Activated naive CD8-positive, alpha-beta T cell treated with anti-CD3 and anti-CD28 coated beads, Interleukin-2, amount 10 ng/mL, durations not matched to agents 7 days and 5 days (primary cell): ENCODE data around the gene MYL4. TPM values are rescaled to one million over a fixed set of nuclear protein-coding genes. Genes with fewer than 3 reads are reported as not detected.
A peak's percentile ranks its signal among the peaks of the same experiment; 100 is the strongest.

ENCODE experiments used
- ATAC-seq: fragments of 150-1000 bp; cut with Tn5 transposase; one replicate; pipeline ENCODE4 v1.10.0; 2021; ENCODE audit warnings: low read depth, moderate library complexity
- POLR2A ChIA-PET: fragments of 350-600 bp; sonication (Branson Sonifier 250); formaldehyde crosslinking; loops from one replicate; lab custom pipeline; 2021; ENCODE audit warnings: antibody characterized with exemption; lab: Charles Lee
- DNase-seq: peaks from one replicate; pipeline ENCODE4 v3.0.0; 2021
- H3K27ac Mint-ChIP-seq: one replicate; pipeline ENCODE4 v1.8.0; 2022; ENCODE audit warnings: mild to moderate bottlenecking, mixed read lengths
- H3K27me3 Mint-ChIP-seq: one replicate; pipeline ENCODE4 v1.8.0; 2022; ENCODE audit warnings: mild to moderate bottlenecking, moderate library complexity, mixed read lengths
- H3K36me3 Mint-ChIP-seq: one replicate; pipeline ENCODE4 v1.8.0; 2021; ENCODE audit warnings: mild to moderate bottlenecking, mixed read lengths
- H3K4me1 Mint-ChIP-seq: one replicate; pipeline ENCODE4 v1.8.0; 2021; ENCODE audit warnings: mixed read lengths
- H3K4me3 Mint-ChIP-seq: one replicate; pipeline ENCODE4 v1.8.0; 2022; ENCODE audit warnings: mild to moderate bottlenecking, moderate library complexity, mixed read lengths
- H3K9me3 Mint-ChIP-seq: one replicate; pipeline ENCODE4 v1.8.0; 2021; ENCODE audit warnings: mixed read lengths
- total RNA-seq, 2 experiments: library from RNA; stranded (reverse); gene quantifications; one replicate each; pipeline ENCODE4 v1.2.3, GENCODE V29; 2021

Gene MYL4
- total RNA-seq, 2 experiments from 2014 or later = not detected

DNA sequence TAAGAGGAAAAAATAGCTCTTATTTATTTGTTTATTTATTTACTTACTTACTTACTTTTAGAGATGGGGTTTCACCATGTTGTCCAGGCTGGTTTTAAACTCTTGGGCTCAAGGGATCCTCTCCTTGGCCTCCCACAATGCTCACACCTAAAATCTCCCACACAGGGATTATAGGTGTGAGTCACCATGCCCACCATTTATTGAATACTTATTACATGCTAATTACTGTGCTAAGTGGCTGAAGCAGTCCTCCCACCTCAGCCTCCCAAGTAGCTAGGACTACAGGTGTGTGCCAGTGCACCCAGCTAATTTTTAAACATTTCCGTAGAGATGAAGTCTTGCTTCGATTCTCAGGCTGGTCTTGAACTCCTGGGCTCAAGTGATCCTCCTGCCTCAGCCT lies 33.5 kb downstream of the MYL4 start:
- Mint-ChIP-seq H3K36me3 (no peaks in the 10 kb centered on the region), H3K4me3 (no peak overlapping the region), H3K27ac (no peak overlapping the region), H3K4me1 (peaks cover 10% of the 10 kb centered on the region), H3K27me3 (peaks cover 32% of the 10 kb centered on the region), H3K9me3 (no peaks in the 10 kb centered on the region)
- ATAC-seq (no peak), DNase-seq (no peak)
- POLR2A ChIA-PET = no interaction called here

DNA sequence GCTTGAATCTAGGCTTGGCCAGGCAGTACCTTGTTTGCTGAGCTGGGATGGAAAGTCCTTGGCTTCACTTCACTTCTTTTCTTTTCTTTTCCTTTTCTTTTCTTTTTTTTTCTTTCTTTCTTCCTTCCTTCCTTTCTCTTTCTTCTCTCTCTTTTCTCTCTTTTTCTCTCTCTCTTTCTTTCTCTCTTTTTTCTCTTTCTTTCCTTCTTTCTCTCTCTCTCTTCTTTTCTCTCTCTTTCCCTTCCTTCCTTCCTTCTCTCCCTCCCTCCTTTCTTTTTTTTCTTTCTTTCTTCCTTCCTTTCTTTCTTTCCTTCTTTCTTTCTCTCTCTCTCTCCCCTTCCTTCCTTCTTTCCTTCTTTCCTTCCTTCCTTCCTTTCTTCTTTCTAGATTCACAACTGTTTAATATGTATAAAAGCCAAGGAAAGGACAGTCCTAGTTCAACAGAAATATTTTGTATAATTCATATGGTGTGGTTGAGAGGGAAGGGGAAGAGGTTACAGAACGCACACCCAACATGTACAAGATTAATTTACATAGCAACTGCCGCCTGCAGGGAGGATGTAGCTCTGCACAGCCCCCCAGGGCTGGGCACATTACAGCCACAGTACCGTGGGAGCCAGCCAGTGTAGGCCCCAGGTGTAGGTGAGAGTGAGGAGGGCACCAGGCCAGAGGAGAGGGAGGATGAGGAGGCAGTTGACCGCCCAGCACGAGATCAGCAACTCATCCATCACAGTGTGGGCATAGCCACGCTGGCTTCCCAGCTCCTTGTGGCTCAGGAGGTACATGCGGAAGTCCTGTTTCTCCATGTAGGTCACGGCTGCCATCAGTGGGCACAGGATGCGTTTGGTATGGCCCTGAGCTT lies 34.8 kb downstream of the MYL4 start:
- H3K9me3 Mint-ChIP-seq = no peaks in the 10 kb centered on the region
- POLR2A ChIA-PET = no interaction called here
- peaks cover 10% of the 10 kb centered on the region for H3K4me1 Mint-ChIP-seq
- no peak for ATAC-seq
- no peak overlapping the region for H3K4me3 Mint-ChIP-seq
- H3K36me3 Mint-ChIP-seq = no peaks in the 10 kb centered on the region
- peaks cover 44% of the 10 kb centered on the region for H3K27me3 Mint-ChIP-seq
- DNase-seq = no peak
- no peak overlapping the region for H3K27ac Mint-ChIP-seq

DNA sequence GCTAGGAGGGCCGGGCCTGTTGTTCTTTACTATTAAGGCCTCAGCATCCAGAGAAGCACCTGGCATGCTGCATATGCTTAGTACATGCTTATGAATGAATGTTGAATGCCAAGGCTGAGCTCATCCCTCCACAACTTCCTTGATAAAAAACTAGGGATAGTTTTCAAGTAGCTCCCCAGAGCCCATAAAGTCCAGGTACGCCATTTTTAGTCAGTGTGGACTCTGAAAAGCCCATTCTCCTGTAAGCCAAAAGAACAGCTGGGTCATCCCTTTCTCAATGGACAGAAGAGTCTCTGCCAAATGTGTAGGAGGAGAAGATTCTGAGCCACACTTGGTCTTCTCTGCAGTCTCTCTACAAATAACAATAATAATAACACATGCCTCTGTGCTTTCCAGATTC lies 35.5 kb downstream of the MYL4 start:
- Mint-ChIP-seq H3K4me1 (peaks cover 6% of the 10 kb centered on the region), H3K27me3 (peaks cover 47% of the 10 kb centered on the region), H3K27ac (no peak overlapping the region), H3K36me3 (no peaks in the 10 kb centered on the region), H3K9me3 (no peaks in the 10 kb centered on the region), H3K4me3 (no peak overlapping the region)
- DNase-seq = no peak
- POLR2A ChIA-PET = no interaction called here
- no peak for ATAC-seq

DNA sequence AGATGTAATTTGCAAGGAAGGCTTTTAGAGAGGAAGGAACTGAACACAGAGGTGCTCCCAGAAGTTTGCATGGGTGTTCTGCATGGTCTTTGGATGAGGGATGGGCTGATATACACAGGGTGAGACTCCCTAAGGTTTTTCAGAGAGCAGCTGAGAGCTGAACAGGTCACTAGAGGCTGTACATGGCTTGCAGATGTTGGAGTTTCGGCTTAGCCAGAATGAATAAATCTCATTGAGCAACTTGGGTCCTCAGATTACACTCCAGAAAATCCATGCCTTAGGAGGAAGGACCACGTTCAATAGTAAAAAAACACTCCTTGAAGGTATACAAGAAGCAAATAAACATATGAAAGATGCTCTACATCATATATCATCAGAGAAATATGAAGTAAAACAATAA lies 37.0 kb downstream of the MYL4 start:
- no peak for ATAC-seq

DNA sequence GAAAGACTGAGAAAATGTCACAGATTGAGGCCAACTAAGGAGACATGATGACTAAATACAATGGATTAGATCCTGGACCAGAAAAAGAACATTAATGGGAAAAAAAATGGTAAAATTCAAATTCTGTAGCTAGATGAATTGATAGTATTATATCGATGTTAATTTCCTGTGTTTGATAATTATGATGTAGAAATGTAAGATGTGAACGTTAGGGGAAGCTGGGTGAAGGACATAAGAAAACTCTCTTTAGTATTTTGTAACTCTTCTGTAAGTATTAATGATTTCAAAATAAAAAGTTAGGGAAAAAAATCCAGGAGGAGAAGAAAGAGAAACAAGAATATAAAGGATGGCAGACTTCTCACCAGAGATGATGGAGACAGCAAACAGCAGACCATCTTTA lies 41.7 kb downstream of the MYL4 start:
- no peak overlapping the region for H3K4me3 Mint-ChIP-seq
- H3K27me3 Mint-ChIP-seq = peaks cover 65% of the 10 kb centered on the region
- H3K4me1 Mint-ChIP-seq = peaks cover 9% of the 10 kb centered on the region
- no peak for DNase-seq
- no peaks in the 10 kb centered on the region for H3K9me3 Mint-ChIP-seq
- no peaks in the 10 kb centered on the region for H3K36me3 Mint-ChIP-seq
- no peak for ATAC-seq
- no peak overlapping the region for H3K27ac Mint-ChIP-seq
- POLR2A ChIA-PET = no interaction called here

More for the DNA sequence above, 37.0 kb downstream of the MYL4 start:
- no peak for DNase-seq
- H3K36me3 Mint-ChIP-seq = no peaks in the 10 kb centered on the region
- H3K27me3 Mint-ChIP-seq = peaks cover 56% of the 10 kb centered on the region
- H3K4me1 Mint-ChIP-seq = no peaks in the 10 kb centered on the region
- no peak overlapping the region for H3K4me3 Mint-ChIP-seq
- H3K27ac Mint-ChIP-seq = no peak overlapping the region
- POLR2A ChIA-PET = no interaction called here
- no peaks in the 10 kb centered on the region for H3K9me3 Mint-ChIP-seq

DNA sequence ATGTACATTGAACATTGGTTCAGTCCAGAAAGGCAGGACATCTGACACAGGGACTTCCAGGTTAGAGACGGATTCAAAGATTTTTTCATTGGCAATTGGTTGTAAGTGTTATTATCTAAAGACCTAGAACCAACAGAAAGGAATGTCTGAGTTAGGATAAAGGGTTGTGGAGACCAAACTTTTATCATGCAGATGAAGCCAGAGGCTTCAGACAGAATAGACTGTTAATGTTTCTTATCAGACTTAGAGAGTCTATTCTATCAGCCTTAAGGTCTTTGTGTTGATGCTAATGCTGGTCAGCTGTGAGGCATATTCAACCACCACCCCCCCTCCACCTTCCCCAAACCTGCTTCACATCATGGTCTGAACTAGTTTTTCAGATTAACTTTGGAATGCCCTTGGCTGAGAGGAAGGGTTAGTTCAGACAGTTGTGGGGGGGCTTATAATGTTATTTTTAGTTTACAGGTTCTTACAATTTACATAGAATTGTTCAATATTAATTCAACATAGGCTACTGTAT lies 42.3 kb downstream of the MYL4 start:
- H3K4me3 Mint-ChIP-seq = no peak overlapping the region
- no peaks in the 10 kb centered on the region for H3K36me3 Mint-ChIP-seq
- POLR2A ChIA-PET = no interaction called here
- H3K27ac Mint-ChIP-seq = no peak overlapping the region
- H3K9me3 Mint-ChIP-seq = no peaks in the 10 kb centered on the region
- ATAC-seq (no peak), DNase-seq (no peak)
- peaks cover 65% of the 10 kb centered on the region for H3K27me3 Mint-ChIP-seq
- peaks cover 12% of the 10 kb centered on the region for H3K4me1 Mint-ChIP-seq

DNA sequence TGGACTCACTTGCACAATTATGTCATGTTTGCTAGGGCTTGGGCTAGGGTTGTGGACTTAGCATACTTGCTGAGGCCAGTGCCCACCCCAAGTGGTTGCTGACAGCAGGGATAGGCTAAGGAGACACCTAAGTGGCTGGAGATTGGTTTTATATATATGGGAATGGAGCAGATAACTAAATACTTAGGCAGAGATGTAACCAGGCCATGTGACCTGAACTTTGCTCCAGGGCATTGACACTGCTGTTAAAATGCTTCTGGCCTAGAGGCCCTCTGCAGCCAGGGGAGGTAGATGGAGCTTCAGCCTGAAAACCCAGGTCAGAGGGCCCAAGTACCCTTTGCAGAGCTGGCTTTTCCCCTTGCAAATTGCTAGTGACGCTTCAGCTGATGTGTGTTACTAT lies 43.1 kb downstream of the MYL4 start:
- ATAC-seq (no peak), DNase-seq (no peak)
- no peak overlapping the region for H3K4me3 Mint-ChIP-seq
- H3K4me1 Mint-ChIP-seq = peaks cover 16% of the 10 kb centered on the region
- no peaks in the 10 kb centered on the region for H3K9me3 Mint-ChIP-seq
- peaks cover 69% of the 10 kb centered on the region for H3K27me3 Mint-ChIP-seq
- POLR2A ChIA-PET = interaction anchor here (0.5 kb wide), 1 partner anchor 23 kb away, joined by 3 read pairs; no protein-coding TSS in a partner anchor
- H3K27ac Mint-ChIP-seq = no peak overlapping the region
- no peaks in the 10 kb centered on the region for H3K36me3 Mint-ChIP-seq

DNA sequence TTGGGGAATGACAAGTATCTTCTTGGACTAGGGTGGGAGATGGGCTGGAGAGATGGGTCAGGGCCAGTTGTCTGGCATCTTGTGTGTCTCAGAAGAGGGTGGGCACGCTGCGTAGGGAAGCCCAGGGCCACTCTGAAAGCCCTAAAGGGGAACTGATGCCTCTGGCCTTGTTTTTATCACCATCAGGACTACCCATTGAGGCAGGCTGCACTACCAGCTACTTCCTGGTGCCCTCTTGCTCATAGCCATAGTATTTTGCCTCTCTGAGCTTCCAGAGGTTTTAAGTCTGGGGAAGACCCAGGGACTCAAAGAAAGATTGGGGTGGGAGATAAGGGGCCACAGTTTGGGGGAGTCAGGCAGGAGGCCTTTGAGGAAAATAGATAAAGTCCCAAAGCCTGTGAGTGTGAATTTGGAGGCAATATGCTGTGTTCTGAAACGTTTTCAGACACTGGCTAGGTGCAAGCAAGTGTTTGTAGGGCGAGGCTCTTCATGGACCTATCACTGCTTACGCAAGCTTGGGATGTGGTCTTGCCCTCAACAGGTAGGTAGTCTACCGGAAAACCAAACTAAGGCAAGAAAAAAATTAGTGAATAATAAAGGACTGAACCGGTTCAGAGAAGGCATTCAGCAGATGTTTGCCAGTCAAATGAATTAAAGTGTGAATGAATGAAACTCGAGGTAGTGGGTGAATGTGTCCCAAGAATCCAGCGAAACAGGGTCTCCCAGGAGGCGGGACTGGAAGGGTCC lies 43.8 kb downstream of the MYL4 start:
- H3K27ac Mint-ChIP-seq = no peak overlapping the region
- H3K9me3 Mint-ChIP-seq = no peaks in the 10 kb centered on the region
- no peak for DNase-seq
- peak overlapping the region; percentile 60 for H3K4me3 Mint-ChIP-seq
- H3K4me1 Mint-ChIP-seq = peaks cover 24% of the 10 kb centered on the region
- POLR2A ChIA-PET = no interaction called here
- peaks cover 71% of the 10 kb centered on the region for H3K27me3 Mint-ChIP-seq
- no peak for ATAC-seq
- no peaks in the 10 kb centered on the region for H3K36me3 Mint-ChIP-seq

DNA sequence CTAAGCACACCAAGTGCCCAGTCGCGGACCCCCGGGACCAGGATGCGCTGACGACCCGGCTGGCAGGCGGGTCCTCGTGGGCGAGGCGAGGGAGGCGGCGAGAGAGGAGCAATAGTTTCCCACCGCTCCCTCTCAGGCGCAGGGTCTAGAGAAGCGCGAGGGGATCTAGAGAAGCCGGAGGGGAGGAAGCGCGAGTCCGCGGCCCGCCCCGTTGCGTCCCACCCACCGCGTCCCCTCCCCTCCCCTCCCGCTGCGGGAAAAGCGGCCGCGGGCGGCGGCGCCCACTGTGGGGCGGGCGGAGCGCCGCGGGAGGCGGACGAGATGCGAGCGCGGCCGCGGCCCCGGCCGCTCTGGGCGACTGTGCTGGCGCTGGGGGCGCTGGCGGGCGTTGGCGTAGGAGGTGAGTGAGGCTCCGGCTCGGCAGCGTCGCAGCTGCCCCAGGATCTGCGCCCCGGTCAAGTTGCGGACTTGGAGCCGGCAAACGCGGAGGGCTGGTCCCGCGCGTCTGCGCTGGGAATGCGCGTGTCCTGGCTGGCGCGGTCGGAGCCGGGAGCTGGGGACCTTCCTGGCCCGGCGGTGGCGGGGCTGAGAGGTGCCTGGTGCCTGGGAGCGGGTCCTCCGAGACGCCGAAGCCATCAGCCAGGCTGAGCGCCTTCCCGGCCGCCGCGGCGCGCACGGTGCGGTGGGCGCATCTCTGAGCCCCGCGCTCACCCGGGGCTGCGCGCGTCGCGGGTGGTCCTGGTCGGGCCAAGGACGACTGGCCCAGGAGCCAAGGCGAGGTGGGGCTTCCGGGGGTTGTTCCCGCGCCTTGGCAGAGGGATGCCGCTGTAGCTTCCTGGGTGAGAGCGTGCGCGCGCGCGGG lies 44.6 kb downstream of the MYL4 start, which contains the start of gene ITGB3:
ITGB3 (plus strand) TSS at position 287 of the 862 bp plus-strand sequence; CDS start at position 322, 35 bp downstream.
- Mint-ChIP-seq H3K27me3 (peaks cover 72% of the 10 kb centered on the region), H3K4me3 (peak within 1 kb of the TSS; percentile 86), H3K4me1 (peaks cover 25% of the 10 kb centered on the region), H3K9me3 (no peaks in the 10 kb centered on the region), H3K36me3 (no peaks in the 10 kb centered on the region), H3K27ac (peak within 1 kb of the TSS; percentile 23)
- DNase-seq (peak; percentile 80), ATAC-seq (peak; percentile 97)
- POLR2A ChIA-PET = no interaction called here

DNA sequence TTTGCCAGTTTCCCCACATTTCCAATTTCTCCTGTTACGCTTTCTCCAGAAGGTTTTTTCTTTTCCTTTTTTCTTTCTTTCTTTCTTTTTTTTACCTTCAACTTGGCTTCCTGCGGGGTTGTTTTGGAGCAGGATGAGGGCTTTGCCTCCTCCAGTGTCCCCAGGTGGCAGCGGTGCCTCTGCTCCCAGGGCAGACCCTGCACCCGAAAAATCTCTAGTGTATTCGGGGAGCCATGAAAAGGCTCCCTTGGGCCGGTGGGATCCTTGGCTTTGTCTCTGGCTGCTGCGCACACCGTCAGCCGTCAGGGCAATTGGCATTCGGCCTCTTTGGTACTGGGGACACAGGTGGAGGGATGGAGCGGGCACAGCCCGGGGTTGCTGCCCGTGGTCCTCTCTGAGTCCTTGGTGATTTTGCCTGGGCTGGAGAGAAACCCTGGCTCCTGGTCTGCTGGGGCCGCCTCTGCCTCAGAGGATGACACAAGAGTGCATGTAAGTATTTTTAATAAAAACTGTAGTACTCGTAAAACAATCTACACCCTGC lies 45.3 kb downstream of the MYL4 start:
- H3K27me3 Mint-ChIP-seq = peaks cover 73% of the 10 kb centered on the region
- ATAC-seq = no peak
- H3K27ac Mint-ChIP-seq = peak overlapping the region; percentile 23
- POLR2A ChIA-PET = no interaction called here
- peak overlapping the region; percentile 86 for H3K4me3 Mint-ChIP-seq
- DNase-seq = no peak
- H3K4me1 Mint-ChIP-seq = peaks cover 25% of the 10 kb centered on the region
- H3K36me3 Mint-ChIP-seq = no peaks in the 10 kb centered on the region
- H3K9me3 Mint-ChIP-seq = no peaks in the 10 kb centered on the region

DNA sequence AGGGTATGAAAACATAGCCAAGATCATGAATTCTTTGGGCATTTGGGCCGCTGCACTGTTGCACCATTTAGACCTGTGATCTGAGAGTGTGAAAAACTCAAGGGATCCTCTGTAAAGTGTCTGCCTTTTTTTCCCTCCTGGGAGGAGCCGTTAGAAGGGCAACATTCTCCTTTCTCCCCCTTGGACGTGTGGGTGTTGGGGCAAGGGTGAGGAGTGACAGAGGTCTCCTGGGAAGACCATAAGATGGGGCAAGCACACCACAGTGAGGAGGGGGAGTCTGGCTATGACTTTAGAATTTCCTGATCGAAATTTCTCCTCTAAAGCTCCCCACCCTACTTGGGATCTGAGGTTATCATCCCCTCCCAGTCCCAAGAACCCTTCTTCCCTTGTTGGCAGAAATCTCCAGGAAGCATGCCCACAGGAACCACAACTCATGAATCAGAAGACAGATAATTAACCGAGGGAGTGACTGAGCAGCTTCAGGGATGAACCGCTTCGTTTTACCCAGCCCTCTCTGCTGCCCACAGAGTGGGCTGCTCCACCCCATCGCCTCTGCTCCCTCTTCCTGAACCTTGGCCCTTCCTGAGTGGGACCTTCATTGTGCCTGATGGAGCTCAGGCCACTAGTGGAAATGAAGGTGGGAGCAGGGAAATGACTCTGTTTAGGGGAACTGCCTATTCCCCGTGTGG lies 48.6 kb downstream of the MYL4 start:
- no peaks in the 10 kb centered on the region for H3K36me3 Mint-ChIP-seq
- no peak overlapping the region for H3K27ac Mint-ChIP-seq
- POLR2A ChIA-PET = no interaction called here
- DNase-seq (no peak), ATAC-seq (no peak)
- H3K4me1 Mint-ChIP-seq = peaks cover 25% of the 10 kb centered on the region
- no peaks in the 10 kb centered on the region for H3K9me3 Mint-ChIP-seq
- peaks cover 71% of the 10 kb centered on the region for H3K27me3 Mint-ChIP-seq
- no peak overlapping the region for H3K4me3 Mint-ChIP-seq

DNA sequence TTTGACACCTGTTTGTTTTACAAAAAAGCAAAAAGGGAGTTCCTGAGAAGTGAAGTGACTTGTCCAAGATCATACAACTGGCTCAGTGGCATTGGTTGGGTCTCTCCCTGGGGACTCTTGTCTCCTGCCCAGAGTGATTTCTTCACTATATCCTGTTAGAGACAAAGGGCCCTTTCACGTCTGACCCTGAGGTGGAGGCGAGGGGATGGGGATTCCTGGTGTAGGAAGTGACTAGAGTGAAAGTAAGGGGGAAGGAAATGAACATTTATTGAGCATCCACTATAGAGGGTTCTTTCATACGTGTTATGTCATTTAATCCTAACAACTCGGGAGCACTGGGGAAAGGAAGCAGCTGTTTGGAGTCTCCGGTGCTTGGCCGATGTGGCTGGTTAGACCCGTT lies 53.4 kb downstream of the MYL4 start:
- peaks cover 5% of the 10 kb centered on the region for H3K4me1 Mint-ChIP-seq
- H3K27me3 Mint-ChIP-seq = peaks cover 40% of the 10 kb centered on the region
- no peaks in the 10 kb centered on the region for H3K9me3 Mint-ChIP-seq
- no peak overlapping the region for H3K27ac Mint-ChIP-seq
- no peak overlapping the region for H3K4me3 Mint-ChIP-seq
- no peaks in the 10 kb centered on the region for H3K36me3 Mint-ChIP-seq
- POLR2A ChIA-PET = no interaction called here
- DNase-seq (no peak), ATAC-seq (no peak)
